Stimulated activated CD8-positive, alpha-beta memory T cell treated with anti-CD3 and anti-CD28 coated beads, Interleukin-7, amount 100 ng/mL, for 48 hours (primary cell): ENCODE data around the gene ENDOV.

Source experiments
- DNase-seq, 2 donors: peaks; one replicate each; pipeline ENCODE4 v3.0.0-alpha.2; 2020; ENCODE audit warnings: low read depth in 1 of 2; ENCODE audit errors: extremely low read depth in 1 of 2

Gene ENDOV

DNA sequence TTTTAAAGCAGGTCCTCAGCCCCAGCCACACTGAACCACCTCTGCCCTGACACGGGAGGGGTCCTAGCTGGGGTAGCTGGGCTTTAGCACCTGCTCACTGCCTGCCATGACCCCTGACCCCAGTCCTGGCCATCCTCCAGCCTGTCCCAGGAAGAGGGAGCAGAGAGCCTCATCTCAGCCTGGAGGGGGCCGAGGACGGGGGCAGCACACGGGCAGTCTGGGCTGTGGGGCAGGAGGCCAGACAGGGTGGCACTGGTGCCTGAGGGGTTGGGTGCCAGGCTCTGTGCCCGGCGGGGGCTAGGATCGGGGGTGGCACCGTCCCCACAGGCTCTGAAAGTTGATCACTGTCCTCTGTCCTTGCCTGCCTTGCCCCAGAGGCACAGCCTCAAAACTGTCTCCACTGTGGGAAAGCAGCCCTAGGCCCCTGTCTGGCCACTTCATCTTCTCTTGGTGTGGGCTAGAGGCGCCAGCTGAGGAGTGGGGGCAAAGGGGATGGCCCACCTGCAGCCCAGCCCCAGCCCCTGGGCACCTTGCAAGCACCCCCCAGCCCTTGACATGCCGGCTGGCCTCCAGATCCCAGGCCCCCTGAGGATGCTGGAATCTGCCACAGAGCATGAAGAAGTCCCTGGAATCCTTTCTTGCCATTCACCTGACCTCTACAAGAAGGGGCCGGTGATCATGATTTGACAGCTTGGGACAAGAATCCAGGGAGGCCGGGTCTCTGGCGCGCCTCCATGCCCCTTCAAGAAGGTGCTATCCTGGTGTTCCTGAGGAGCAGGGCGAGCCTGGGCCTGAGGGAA lies 15.7 kb downstream of the ENDOV start:
- no peak for DNase-seq

DNA sequence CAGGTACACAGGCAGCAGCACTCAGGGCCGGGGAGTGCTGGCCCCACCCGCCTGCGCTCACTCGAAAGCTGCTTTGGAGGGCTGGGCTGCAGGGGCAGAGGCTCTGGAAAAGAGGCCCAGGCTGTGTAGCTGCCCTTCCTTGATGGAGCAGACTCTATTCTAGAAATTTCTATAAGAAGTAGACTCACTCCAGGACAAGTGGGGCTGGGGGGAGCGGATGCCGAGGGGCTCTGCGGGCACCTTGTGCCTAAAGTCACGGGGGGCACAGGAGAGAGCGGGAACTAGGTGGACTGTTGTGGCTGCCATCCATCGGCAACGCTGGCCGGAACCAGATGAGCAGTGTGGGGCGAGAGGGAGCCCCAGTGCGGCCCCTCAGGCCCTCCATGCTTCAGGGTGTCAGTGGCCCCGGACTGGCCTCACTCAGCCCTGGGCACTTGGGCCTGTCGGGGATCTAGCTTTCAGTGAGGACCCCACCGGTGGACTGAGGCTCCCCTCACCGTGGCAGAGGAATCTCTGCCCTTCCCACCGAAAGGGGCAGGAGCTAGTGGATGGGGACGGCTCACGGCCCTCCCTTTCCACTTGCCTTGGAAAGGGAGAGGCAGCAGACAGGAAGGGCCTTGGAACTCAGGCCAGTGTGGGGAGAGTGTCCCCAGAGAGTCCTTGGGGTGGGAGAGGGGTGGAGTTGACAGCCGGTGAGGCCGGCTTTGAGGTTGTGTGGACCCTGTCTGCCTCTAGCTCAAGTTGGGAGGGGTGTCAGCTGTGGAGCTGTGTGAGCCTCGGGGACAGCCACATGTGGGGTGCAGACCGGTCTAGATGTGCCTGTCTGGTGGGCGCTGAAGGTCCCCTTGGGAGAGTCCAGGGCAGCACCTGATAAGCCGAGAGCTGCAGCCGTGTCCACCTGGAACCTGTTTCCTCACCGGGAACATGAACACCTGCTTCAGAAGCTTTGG lies 16.6 kb downstream of the ENDOV start:
- DNase-seq: no peak

DNA sequence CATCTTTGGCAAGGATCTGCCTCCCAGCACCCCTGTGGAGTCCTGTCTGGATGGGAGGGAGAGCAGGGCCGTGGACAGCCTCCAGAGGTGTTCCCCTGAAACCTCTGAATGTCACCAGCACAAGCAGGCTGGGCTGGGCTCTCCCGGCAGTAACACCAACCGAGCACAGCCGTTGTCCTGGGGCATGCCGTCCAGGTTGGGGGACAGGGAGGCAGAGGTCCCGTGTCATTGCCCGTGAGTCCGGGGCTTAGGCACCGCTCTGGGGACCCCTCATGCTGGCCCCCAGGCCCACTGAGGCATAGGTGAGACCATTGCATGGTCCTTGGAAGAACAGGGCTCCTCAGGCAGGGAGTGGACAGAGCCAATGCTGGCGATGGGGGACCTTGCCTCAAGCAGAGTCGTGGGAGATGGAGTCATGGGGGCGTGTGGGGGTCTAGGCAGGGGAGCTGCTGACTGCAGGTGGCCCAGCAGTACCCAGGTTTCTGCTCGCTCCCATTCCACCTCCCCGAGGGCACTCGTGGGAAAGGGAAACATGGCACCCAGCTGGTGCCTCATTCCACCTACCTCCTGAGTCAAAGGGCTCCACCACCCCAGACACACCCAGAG lies 17.5 kb downstream of the ENDOV start:
- no peak for DNase-seq

DNA sequence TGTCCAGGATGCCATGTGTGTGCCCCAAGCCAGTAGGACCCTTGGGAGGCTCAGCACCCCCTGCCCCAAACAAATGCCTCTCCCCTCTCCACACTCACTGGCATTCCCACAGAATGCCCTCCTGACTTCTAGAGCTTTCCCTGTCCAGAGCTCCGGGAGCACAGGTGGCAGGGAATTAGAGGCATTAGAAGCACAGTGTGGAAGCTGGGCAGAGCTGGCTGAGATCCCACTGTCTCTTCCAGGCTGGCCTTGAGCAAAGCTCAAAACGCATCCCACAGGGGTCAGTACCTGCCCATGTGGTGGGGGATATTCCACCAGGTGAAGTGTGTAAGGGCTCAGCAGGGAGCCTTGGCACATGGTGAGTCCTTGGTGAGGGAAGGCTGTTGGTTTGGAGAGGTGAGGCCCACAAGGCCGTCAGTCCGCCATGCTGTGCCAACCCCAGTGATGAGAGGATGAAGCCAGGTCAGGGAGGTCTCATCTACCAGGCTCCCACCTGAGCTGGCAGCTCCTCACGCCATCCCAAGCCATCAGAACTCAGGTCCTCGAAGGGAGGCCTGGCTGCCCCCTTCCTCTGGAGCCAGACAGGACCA lies 18.1 kb downstream of the ENDOV start:
- DNase-seq: no peak

DNA sequence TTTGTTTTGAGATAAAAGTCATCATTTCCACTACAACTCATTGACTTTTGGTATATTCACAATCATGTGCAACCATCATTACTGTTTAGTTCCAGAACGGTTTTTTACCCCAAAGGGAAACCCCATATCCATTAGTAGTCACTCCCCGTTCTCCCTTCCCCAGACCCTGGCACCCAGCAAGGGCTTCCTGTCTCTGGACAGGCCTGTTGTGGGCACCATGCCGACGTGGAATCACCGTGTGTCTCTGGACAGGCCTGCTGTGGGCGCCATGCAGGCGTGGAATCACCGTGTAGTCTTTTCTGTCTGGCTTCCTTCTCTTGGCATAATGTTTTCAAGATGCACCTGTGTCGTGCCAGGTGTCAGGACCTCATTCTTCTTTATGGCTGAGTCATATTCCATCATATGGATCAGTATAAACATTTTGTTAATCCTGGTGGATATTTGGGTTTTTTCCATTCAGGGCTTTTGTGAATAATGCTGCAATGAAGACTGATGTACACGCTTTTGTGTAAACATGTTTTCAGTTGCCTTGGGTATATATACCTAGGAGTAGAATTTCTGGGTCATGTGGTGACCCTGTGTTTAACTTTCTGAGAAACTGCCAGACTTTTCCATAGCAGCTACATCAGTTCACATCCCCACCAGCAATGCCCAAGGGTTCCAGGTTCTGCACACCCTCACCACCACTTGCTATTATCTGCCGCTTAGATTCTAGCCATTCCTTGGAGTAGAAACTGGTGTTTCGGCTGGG lies 19.1 kb downstream of the ENDOV start:
- no peak for DNase-seq

DNA sequence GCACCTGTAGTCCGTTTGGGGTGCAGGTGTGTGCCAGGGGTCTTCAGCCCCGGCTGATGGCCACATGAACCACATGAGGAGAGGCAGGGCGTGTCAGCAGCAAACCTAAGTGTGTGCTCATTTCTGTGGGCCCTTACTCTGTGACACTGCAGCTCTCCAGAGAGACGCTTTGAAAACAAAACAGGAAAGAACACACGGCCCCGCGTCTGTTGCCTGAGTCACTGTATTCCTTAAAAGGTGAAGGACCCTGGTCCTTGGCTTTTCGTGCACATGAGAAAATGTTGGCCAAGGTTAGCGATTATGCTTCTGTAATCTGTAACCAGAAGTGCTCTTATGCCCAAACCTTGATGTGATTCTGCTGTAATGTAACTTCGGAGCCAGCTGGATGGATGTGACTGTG lies 22.6 kb downstream of the ENDOV start:
- DNase-seq: no peak

DNA sequence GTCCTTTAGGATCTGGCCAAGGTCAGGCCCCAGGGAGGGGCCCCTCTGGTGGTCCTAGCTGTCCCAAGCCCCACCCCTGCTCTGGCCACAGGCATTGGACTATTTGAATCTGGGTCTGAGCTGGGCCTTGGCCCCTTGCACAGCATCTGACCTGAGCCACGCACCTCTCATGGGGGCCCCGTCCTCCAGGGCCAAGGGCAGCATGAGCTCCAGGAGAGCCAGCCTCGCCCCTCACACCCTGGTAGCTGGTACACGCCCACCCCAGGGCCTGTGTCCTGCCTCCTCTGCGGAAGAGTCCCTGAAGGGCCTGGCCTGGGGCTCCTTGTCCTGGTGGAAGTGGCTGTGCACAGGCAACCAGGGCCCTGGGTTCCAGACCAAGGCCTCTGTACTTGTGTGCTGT lies 23.8 kb downstream of the ENDOV start:
- no peak for DNase-seq

DNA sequence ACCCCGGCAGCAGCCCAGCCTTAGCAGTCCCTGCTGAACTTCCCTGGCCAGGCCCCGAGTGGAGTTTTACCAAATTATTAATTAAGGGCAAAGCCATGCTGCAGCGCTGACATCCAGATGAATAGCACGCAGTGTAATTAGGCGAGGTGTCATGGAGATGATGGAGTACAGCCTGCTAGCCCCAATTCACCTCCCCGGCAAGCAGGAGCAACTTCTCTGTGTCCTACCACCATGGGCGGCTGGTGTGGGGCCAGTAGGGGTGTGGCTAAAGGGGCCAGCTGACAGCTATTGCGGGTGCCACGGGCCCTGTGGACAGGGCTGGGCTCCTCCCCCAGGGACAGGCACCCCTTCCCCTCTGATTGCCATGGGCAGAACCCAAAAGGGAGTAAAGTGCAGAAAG lies 24.5 kb downstream of the ENDOV start:
- no peak for DNase-seq

DNA sequence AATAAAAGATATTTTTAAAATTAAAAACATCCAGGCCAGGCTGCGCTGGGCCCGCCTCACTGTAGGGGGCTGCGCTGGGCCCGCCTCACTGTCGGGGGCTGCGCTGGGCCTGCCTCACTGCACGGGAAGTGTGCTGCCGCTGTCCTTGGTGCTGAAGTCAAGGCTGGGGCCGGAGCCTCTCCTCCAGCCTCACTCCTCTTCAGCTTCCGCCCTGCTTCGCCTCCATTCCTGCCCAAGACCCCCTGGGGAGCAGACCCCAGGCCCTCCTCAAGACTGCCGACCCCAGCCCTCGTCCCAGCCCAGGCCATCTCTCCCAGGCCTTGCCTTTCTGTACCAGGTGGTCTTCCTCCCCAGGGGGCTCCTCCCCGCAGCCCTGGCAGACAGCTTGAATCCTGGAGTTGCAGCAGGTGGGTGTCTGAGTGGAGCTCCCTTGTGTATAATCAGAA lies 26.2 kb downstream of the ENDOV start:
- DNase-seq: no peak

DNA sequence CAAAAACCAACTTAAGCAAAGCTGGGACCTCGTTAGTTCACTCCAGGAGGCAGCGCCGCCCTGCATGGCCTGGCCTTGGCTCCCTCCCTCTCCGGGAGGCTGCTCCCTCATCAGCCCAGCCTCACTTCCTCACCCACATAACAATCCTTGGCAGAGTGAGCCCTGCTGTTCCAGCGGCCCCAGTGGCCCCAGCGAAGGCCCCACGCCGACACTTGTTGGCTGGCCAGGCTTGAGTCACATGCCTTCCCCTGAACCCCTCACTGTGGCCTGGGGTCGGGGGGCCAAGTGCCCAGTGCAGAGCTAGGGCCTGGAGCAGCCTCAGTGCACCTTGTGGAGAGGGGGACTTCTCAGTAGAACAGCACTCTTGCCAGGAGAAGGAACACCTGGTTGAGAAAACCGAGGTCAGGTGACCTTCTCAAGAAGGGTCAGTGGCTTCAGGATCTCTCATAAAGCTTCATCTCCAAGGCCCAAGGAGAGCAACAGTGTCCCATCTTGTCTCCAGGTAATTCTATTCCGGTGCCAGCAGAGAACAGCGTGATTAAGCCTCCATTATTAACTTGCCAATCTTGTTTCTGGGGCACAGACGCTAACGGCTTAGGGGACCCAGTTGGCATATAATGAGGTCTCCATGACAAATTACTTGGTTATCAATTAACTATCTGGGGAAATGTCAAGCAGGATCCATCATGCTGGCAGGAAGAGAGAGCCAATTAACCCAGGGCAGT lies 26.8 kb downstream of the ENDOV start:
- no peak for DNase-seq

DNA sequence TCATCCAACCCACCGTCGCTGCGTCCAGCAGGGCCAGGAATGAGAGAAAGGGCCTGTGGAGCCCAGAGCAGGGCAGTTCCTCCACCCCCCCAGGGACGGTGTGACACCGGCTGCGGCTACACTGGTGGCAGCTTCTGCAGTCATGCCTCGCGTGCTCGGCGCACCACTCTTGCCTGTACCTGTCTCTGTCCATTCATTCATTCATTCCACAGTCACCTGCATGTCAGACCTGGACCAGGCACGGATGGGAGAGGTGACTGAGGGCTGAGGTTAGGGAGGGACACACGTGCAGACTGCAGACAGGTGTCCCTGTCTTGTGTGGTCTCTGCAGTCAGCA lies 27.3 kb downstream of the ENDOV start:
- no peak for DNase-seq

DNA sequence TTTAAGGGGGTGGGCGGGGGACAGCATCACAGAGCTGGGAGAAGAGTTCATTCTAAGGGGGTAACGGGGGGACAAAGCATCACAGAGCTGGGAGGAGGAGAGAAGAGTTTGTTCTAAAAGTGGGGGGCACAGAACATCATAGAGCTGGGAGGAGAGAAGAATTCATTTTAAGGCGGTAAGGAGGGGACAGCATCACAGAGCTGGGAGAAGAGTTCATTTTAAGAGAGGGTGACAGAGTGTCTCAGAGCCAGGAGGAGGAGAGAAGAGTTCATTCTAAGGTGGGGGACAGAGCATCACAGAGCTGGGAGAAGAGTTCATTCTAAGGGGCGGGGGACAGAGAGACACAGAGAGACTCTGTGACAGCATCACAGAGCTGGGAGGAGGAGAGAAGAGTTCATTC lies 27.8 kb downstream of the ENDOV start:
- no peak for DNase-seq

DNA sequence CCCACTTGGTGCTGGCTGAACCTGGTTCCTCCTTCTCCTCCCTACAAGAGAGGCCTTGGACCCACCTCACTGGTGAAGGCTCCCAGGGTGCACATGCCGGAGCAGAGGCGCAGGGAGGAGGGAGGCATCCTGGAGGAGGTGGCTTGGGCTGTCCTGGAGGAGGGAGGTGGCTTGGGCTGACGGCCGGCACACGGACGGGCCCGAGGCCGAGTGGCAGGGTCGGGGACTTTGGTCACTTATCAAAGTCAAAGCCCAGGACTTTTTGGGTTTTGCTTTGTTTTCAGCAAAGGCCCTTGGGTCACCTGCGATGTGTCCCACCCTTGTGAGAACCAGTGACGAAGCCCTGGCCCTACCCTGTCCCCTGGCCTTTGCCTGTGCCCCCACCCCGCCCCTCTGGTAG lies 28.5 kb downstream of the ENDOV start:
- no peak for DNase-seq

DNA sequence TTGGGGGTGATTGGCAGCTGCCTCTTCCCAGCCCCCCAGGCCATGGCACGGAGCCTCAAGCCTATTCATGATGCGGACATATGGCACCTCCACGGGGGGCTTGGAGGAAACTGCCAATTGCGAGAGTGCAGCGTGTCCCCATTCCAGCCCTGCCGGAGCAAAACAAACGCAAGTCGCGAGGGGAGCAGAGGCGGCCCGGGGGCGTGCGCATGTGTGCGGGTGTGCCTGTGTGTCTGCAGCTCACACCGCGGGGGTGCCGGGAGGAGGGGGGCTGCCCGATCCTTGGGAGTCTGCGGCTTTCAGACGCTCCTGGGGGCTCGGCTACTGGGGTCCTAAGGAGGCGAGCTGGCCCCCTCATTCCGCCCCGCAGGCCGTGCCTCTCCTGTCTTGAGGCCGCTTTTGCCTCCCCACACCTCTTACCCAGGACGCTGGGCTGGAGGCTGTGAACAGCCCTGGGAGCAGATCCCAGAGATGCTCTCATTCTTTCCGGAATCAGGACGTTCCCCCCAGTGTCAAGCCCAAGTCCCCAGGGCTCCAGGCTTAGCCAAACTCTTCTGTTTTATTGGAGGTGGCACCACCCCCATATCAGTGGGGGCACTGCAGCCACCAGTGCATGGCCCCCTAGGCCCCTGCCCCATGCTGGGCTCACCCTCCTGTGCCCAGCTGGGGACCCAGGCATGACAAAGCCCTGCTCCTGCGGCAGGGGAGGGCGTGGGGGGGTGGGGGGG lies 29.1 kb downstream of the ENDOV start:
- no peak for DNase-seq

DNA sequence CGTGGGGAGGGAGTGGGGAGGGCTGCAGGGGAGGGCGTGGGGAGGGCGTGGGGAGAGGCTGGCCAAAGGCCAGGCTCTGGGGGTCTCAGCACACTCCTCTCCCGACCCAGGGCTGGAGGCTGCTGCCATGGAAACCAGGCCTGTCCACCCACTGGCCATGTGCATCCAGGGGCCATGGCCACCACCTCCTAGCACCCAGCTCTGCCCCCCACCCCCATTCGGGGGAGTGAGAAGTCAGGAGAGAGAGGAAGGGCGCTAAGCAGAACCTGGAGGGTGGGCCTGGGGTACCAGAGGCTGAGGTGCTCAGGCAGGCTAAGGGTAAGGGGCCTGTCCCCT lies 29.6 kb downstream of the ENDOV start:
- no peak for DNase-seq

DNA sequence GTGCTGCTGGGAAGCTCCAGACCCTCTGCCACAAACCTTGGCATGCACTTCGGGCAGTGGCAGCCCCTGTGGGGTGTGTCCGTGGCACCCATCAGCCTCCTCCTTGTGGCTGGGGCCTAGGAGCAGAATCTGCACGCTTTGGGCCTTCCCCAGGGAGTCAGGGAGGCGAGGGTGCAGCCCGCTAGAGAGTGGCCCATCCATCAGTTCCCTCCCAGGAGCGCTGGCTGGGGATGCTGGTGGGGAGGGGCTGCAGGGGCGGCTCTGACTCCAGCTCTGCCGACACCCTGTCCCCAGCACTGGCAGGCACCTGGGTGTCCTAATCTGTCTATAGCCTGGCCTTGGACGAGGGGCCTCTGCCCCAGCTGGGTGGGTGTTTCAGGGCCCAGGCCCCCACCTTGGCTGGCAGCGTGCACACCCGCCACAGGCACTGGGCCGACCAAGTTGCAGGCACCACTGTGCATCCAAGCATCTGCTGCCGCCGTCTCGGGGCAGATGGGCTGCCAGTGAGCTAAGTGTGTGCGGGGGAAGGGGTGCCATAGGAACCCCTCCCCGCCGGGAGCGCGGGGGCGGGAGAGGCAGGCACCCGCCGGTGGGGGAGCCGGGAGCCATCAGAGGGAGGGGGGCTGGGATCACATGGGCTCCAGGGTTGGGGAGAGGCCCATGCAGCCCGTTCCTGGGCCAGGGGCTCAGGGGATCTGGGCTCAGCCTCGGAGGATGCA lies 30.2 kb downstream of the ENDOV start:
- DNase-seq: no peak

DNA sequence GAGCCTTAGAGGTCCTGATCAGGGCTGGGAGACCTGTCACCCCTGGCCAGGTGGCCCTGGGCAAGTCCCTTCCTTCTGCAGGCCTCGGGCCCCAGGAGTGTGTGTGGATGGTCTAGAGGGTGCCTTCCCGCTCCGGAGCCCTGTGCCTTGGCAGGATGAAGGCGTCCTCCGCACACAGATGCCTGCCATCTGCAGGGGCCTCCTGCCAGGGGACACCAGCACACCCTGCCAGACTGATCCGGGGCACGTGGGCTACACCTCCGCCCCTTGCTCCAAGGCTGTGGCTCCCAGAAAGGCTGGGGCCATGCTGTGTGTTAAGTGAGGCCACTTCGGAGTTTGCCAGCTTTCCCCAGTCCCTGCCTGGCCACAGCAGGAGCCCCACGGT lies 30.8 kb downstream of the ENDOV start:
- no peak for DNase-seq

DNA sequence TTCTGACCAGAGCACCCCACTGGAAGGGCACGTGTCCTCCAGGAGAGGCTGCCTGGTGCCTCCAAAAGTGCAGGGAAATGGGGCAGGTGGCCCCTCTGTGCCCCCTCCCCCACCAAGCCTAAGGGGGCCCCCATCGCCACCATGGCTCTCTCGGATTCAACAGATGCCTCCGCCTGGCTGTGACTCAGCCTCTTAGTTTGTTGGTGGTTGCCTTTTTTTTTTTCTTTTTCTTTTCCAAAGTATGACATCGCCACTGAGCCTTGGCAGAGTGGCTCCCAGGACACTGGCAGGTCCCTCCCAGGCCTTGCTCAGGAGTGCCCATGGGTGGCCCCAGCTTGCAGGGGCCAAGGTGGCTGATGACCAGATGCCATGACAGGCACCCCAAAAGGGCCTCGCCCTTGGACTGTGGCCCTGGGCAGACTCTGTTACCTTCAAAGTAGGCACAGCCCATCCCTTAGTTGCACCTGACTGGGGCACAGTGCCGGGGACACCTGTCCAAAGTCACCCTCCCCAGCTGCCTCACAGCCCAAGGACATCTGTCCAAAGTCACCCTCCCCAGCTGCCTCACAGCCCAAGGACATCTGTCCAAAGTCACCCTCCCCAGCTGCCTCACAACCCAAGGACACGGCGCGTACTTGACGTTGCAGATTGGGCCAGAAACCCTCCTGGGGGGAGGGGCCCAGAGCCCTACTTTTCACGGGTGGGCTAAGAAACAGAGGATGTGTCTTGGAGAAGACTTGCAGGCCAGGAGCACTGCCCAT lies 31.9 kb downstream of the ENDOV start:
- no peak for DNase-seq
